Neural cell (in vitro differentiated cells): ENCODE data around the gene ADGRB3. TPM values are rescaled to one million over a fixed set of nuclear protein-coding genes. Genes with fewer than 3 reads are reported as not detected.

Experiments used
- H2AFZ ChIP-seq: fragments of 200-600, 300-800 bp; sonication (generic), shearing (Covaris generic); 2 replicates; pipeline ENCODE4 v1.6.0; 2014; ENCODE audit warnings: low read depth, mild to moderate bottlenecking, antibody characterized with exemption, low read length, moderate library complexity
- H3F3A ChIP-seq: fragments of 200-600 bp; shearing (Covaris generic); 2 replicates; pipeline ENCODE4 v1.6.1; 2016; ENCODE audit warnings: mild to moderate bottlenecking, moderate library complexity, mixed read lengths, antibody characterized with exemption, low read length; ENCODE audit not compliant: insufficient read depth, poor library complexity, severe bottlenecking
- H3K27ac ChIP-seq: fragments of 200-600, 300-800 bp; sonication (generic), shearing (Covaris generic); 2 replicates; pipeline ENCODE4 v1.5.1; 2014; ENCODE audit warnings: mild to moderate bottlenecking, low read length, moderate library complexity
- H3K27me3 ChIP-seq: fragments of 300-800, 200-600 bp; sonication (generic), shearing (Covaris generic); 2 replicates; pipeline ENCODE4 v1.6.0; 2014; ENCODE audit warnings: mild to moderate bottlenecking, low read depth, low read length, moderate library complexity; ENCODE audit not compliant: insufficient read depth
- H3K36me3 ChIP-seq: fragments of 300-800, 200-600 bp; sonication (generic), shearing (Covaris generic); 2 replicates; pipeline ENCODE4 v1.5.1; 2014; ENCODE audit warnings: mild to moderate bottlenecking, antibody characterized with exemption, low read length, moderate library complexity; ENCODE audit not compliant: insufficient read depth
- H3K4me2 ChIP-seq: fragments of 300-800, 200-600 bp; sonication (generic), shearing (Covaris generic); 2 replicates; pipeline ENCODE4 v1.6.0; 2014; ENCODE audit warnings: mild to moderate bottlenecking, low read length
- H3K4me3 ChIP-seq: fragments of 300-800, 200-600 bp; sonication (generic), shearing (Covaris generic); 2 replicates; pipeline ENCODE4 v1.5.1; 2014; ENCODE audit warnings: mild to moderate bottlenecking, low read length, moderate library complexity
- H3K79me2 ChIP-seq: fragments of 200-600 bp; shearing (Covaris generic); replicated peaks from 2 replicates; pipeline ENCODE4 v1.6.0; 2014; ENCODE audit warnings: mild to moderate bottlenecking, low read length, moderate library complexity; ENCODE audit not compliant: insufficient read depth
- H3K9ac ChIP-seq: fragments of 300-800, 200-600 bp; sonication (generic), shearing (Covaris generic); 2 replicates; pipeline ENCODE4 v1.6.1; 2016; ENCODE audit warnings: mild to moderate bottlenecking, low read length, mixed read lengths
- H3K9me2 ChIP-seq: fragments of 200-600 bp; shearing (Covaris generic); 2 replicates; pipeline ENCODE4 v1.6.1; 2016; ENCODE audit warnings: mild to moderate bottlenecking, low read length, mixed read lengths; ENCODE audit not compliant: insufficient read depth
- H3K9me3 ChIP-seq: fragments of 200-600, 300-800 bp; sonication (generic), shearing (Covaris generic); 2 replicates; pipeline ENCODE4 v1.6.1; 2016; ENCODE audit warnings: mild to moderate bottlenecking, mixed run types, low read length, moderate library complexity, mixed read lengths
- H4K20me1 ChIP-seq: fragments of 200-600 bp; shearing (Covaris generic); 2 replicates; pipeline ENCODE4 v1.6.1; 2016; ENCODE audit warnings: mild to moderate bottlenecking, mixed run types; ENCODE audit not compliant: insufficient read depth
- EP300 ChIP-seq: fragments of 450-650 bp; conservative IDR thresholded peaks from 2 replicates; pipeline ENCODE4 v1.6.1; 2014; ENCODE audit warnings: antibody characterized with exemption, mild to moderate bottlenecking, moderate library complexity; ENCODE audit not compliant: poor library complexity, severe bottlenecking
- EZH2 ChIP-seq: fragments of 200-600, 300-800 bp; shearing (Covaris generic), sonication (generic); IDR thresholded peaks from 2 replicates; pipeline ENCODE4 v1.6.1; 2014; ENCODE audit warnings: antibody characterized with exemption, low read length, borderline replicate concordance, mild to moderate bottlenecking; ENCODE audit not compliant: insufficient read depth, poor library complexity, severe bottlenecking
- MXI1 ChIP-seq: fragments of 450-650 bp; conservative IDR thresholded peaks from 2 replicates; pipeline ENCODE4 v1.6.1; 2014; ENCODE audit warnings: antibody characterized with exemption, mild to moderate bottlenecking; ENCODE audit not compliant: poor library complexity, severe bottlenecking
- POLR2AphosphoS5 ChIP-seq: IDR thresholded peaks from 2 replicates; pipeline ENCODE4 v1.6.1; 2012
- RAD21 ChIP-seq: fragments of 450-650 bp; conservative IDR thresholded peaks from 2 replicates; pipeline ENCODE4 v1.6.1; 2014; ENCODE audit warnings: antibody characterized with exemption, mild to moderate bottlenecking, moderate library complexity
- SMC3 ChIP-seq: fragments of 450-650 bp; conservative IDR thresholded peaks from 2 replicates; pipeline ENCODE4 v1.6.1; 2014; ENCODE audit warnings: antibody characterized with exemption, mild to moderate bottlenecking, moderate library complexity; ENCODE audit not compliant: poor library complexity
- TAF1 ChIP-seq: IDR thresholded peaks from 2 replicates; pipeline ENCODE4 v1.6.1; 2012; ENCODE audit warnings: low read depth
- polyA plus RNA-seq: library from polyadenylated mRNA; depleted of rRNA; stranded (reverse); fragments of >200 nt; gene quantifications from 2 replicates; pipeline ENCODE4 v1.2.3, GENCODE V29; 2014
- TF ChIP-seq, protein P1 (sequence below): IDR thresholded peaks from 2 replicates; pipeline ENCODE4 v1.6.1; 2012; ENCODE audit warnings: borderline replicate concordance
- TF ChIP-seq, protein P2 (sequence below): fragments of 450-650 bp; IDR thresholded peaks from 2 replicates; pipeline ENCODE4 v1.5.1; 2014; ENCODE audit warnings: antibody characterized with exemption, mild to moderate bottlenecking, moderate library complexity; ENCODE audit not compliant: poor library complexity, severe bottlenecking

ADGRB3 gene
- polyA plus RNA-seq, 1 donor from 2014 or later, result 66.5 TPM

DNA sequence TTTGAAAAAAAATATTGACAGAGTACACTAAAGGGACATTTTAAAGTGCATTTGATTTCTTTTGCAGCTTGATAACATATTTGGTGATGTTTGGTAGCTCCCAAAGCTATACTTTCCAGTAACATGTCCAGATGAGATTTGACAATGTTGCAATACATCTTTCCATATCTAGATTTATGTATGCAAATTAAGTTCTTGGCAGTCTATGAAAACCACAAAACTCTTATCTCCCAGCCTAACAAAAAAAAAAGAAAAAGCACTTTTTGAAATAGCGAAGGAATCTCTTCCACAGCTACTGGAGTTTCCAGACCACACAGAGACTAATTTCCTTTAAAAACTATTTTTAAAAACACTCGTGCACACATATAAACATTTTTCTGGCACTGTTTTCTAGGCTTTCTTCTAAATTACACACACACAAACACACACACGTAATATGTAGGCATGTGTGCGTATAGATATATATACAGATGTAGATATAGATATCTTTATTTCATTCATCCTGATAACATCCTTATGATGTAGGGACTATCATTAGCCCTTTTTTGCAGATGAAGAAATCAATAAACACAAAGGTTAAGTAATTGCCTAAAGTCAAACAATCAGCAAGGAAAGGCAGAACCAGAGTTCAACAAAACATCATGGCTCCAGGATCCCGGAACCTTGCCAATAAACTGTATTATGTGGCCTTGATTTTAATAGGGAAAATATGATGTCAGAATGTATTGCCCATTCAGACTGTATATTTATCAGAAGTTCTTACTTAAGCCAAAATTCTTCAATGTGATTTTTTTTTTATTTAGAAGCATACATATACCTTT lies 93.3 kb downstream of the ADGRB3 start:
- Histone ChIP-seq H2AFZ (no peak overlapping the region), H4K20me1 (no peaks in the 10 kb centered on the region), H3K9ac (no peak overlapping the region), H3K9me2 (no peaks in the 10 kb centered on the region), H3K27ac (no peak overlapping the region), H3K4me3 (no peak overlapping the region), H3F3A (no peaks in the 10 kb centered on the region), H3K4me2 (no peak overlapping the region), H3K79me2 (peaks cover 4% of the 10 kb centered on the region), H3K36me3 (no peaks in the 10 kb centered on the region), H3K27me3 (no peaks in the 10 kb centered on the region), H3K9me3 (no peaks in the 10 kb centered on the region)
- TF ChIP-seq, protein P1, sequence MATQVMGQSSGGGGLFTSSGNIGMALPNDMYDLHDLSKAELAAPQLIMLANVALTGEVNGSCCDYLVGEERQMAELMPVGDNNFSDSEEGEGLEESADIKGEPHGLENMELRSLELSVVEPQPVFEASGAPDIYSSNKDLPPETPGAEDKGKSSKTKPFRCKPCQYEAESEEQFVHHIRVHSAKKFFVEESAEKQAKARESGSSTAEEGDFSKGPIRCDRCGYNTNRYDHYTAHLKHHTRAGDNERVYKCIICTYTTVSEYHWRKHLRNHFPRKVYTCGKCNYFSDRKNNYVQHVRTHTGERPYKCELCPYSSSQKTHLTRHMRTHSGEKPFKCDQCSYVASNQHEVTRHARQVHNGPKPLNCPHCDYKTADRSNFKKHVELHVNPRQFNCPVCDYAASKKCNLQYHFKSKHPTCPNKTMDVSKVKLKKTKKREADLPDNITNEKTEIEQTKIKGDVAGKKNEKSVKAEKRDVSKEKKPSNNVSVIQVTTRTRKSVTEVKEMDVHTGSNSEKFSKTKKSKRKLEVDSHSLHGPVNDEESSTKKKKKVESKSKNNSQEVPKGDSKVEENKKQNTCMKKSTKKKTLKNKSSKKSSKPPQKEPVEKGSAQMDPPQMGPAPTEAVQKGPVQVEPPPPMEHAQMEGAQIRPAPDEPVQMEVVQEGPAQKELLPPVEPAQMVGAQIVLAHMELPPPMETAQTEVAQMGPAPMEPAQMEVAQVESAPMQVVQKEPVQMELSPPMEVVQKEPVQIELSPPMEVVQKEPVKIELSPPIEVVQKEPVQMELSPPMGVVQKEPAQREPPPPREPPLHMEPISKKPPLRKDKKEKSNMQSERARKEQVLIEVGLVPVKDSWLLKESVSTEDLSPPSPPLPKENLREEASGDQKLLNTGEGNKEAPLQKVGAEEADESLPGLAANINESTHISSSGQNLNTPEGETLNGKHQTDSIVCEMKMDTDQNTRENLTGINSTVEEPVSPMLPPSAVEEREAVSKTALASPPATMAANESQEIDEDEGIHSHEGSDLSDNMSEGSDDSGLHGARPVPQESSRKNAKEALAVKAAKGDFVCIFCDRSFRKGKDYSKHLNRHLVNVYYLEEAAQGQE, result no peak
- no peak for TF ChIP-seq SMC3
- TF ChIP-seq TAF1, result no peak
- TF ChIP-seq EP300, result no peak
- TF ChIP-seq EZH2, result no peak
- TF ChIP-seq, protein P2, sequence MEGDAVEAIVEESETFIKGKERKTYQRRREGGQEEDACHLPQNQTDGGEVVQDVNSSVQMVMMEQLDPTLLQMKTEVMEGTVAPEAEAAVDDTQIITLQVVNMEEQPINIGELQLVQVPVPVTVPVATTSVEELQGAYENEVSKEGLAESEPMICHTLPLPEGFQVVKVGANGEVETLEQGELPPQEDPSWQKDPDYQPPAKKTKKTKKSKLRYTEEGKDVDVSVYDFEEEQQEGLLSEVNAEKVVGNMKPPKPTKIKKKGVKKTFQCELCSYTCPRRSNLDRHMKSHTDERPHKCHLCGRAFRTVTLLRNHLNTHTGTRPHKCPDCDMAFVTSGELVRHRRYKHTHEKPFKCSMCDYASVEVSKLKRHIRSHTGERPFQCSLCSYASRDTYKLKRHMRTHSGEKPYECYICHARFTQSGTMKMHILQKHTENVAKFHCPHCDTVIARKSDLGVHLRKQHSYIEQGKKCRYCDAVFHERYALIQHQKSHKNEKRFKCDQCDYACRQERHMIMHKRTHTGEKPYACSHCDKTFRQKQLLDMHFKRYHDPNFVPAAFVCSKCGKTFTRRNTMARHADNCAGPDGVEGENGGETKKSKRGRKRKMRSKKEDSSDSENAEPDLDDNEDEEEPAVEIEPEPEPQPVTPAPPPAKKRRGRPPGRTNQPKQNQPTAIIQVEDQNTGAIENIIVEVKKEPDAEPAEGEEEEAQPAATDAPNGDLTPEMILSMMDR, result no peak
- TF ChIP-seq MXI1, result no peak
- TF ChIP-seq RAD21, result no peak
- no peak for TF ChIP-seq POLR2AphosphoS5

DNA sequence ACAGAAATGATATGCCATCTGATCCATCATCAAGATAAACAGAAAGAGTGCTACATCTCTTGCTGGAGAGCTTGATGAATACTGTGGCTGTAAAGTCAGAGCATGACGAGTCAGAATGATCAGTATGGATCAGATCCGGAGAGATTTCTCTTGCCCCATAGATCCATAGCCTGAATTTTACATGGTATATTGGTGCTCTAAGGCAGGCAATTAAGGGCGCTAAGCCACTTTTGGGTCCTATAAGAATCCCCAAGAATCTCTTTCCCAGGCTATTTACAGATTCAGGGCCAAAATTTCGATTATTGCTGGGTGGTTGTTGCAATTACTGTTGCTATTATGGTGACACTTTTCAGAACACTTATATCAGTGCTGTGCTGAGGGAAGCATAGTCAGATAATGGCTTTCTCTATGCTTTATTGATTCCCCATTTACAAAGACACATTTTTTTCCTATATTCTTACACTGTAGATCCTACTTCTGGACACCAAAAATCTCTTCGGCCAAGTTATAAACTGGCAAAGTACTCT lies 94.4 kb downstream of the ADGRB3 start:
- H3K9me3 ChIP-seq, result no peaks in the 10 kb centered on the region
- no peak overlapping the region for H3K27ac ChIP-seq
- TF ChIP-seq SMC3 (no peak), POLR2AphosphoS5 (no peak), TAF1 (no peak), EP300 (no peak), EZH2 (no peak), MXI1 (no peak), RAD21 (no peak)
- TF ChIP-seq, protein P1, result no peak
- TF ChIP-seq, protein P2, result no peak
- H3K27me3 ChIP-seq, result no peaks in the 10 kb centered on the region
- no peaks in the 10 kb centered on the region for H4K20me1 ChIP-seq
- no peak overlapping the region for H3K4me3 ChIP-seq
- no peaks in the 10 kb centered on the region for H3K9me2 ChIP-seq
- H2AFZ ChIP-seq, result no peak overlapping the region
- H3K79me2 ChIP-seq, result peaks cover 4% of the 10 kb centered on the region
- H3K4me2 ChIP-seq, result no peak overlapping the region
- no peaks in the 10 kb centered on the region for H3F3A ChIP-seq
- no peaks in the 10 kb centered on the region for H3K36me3 ChIP-seq
- no peak overlapping the region for H3K9ac ChIP-seq
